GM12878 (cell line): ENCODE results near the gene POLRMT. TPM values are rescaled to one million over a fixed set of nuclear protein-coding genes. Genes with fewer than 3 reads are reported as not detected.

Source experiments
- ATAC-seq: fragments of 200-7000 bp; cut with Tn5 transposase; 3 replicates; pipeline ENCODE4 v1.9.1; 2020; ENCODE audit warnings: mild to moderate bottlenecking, moderate library complexity
- BruUV-seq: library from RNA; stranded (reverse); fragments of 400-500 nt; replicated peaks from 2 replicates; lab custom pipeline; 2021; lab: Mats Ljungman, UMichigan
- CTCF ChIA-PET: fragments of 300-600 bp; sonication (Branson Sonifier 250); formaldehyde crosslinking; extraction: SDS; loops from one replicate; lab custom pipeline; 2021; ENCODE audit warnings: inconsistent platforms; lab: Yijun Ruan, JAX
- POLR2A ChIA-PET: fragments of 350-600 bp; formaldehyde crosslinking; extraction: SDS; loops from one replicate; lab custom pipeline; 2021; ENCODE audit warnings: inconsistent platforms; lab: Charles Lee
- RAD21 ChIA-PET: fragments of 300-600 bp; sonication (Branson Sonifier 250); formaldehyde crosslinking; loops from one replicate; lab custom pipeline; 2023; ENCODE audit warnings: antibody characterized with exemption; ENCODE audit not compliant: unreplicated experiment; lab: Charles Lee
- SMC1A ChIA-PET: fragments of 300-600 bp; sonication (Branson Sonifier 250); formaldehyde crosslinking; loops from one replicate; lab custom pipeline; 2023; ENCODE audit not compliant: unreplicated experiment, uncharacterized antibody; lab: Charles Lee
- DNase-seq: peaks from one replicate; pipeline ENCODE4 v3.0.0-alpha.2; 2011; ENCODE audit warnings: low read depth, low spot score
- FAIRE-seq: peaks from 3 replicates; lab custom pipeline; 2011; peaks lifted over from hg19 to GRCh38; lab: Jason Lieb, UNC
- H2AFZ ChIP-seq: 2 replicates; pipeline ENCODE4 v1.6.0; 2011; ENCODE audit warnings: low read depth, low read length, control low read depth; ENCODE audit not compliant: control insufficient read depth
- H3K27ac ChIP-seq: 2 replicates; pipeline ENCODE4 v1.5.1; 2011; ENCODE audit warnings: control low read depth; ENCODE audit not compliant: control insufficient read depth, insufficient read depth
- H3K27me3 ChIP-seq, 2 experiments: replicated peaks in 1 of 2; 2 replicates each; pipeline versions ENCODE4 v1.6.0 to v1.6.1; 2011; ENCODE audit warnings: low read length in 1 of 2; ENCODE audit not compliant: control insufficient read depth in 2 of 2, insufficient read depth in 2 of 2
- H3K36me3 ChIP-seq, 2 experiments: 2 replicates each; pipeline ENCODE4 v1.5.1; 2011; ENCODE audit warnings: low read length in 1 of 2; ENCODE audit not compliant: control insufficient read depth in 2 of 2, insufficient read depth in 2 of 2
- H3K4me1 ChIP-seq: 2 replicates; pipeline ENCODE4 v1.6.1; 2011; ENCODE audit warnings: mild to moderate bottlenecking, low read length, moderate library complexity, mixed read lengths; ENCODE audit not compliant: control insufficient read depth, insufficient read depth
- H3K4me2 ChIP-seq: 2 replicates; pipeline ENCODE4 v1.6.0; 2011; ENCODE audit warnings: control low read depth; ENCODE audit not compliant: control insufficient read depth, insufficient read depth
- H3K4me3 ChIP-seq: fragments of 200-600 bp; sonication (generic); 2 replicates; pipeline ENCODE4 v1.5.1; 2016
- H3K79me2 ChIP-seq: 2 replicates; pipeline ENCODE4 v1.6.0; 2011; ENCODE audit warnings: low read length; ENCODE audit not compliant: control insufficient read depth, insufficient read depth
- H3K9ac ChIP-seq: 2 replicates; pipeline ENCODE4 v1.8.0; 2011; ENCODE audit warnings: low read length, control low read depth, mixed read lengths; ENCODE audit not compliant: control insufficient read depth, insufficient read depth
- H3K9me3 ChIP-seq: replicated peaks from 3 replicates; pipeline ENCODE4 v1.5.1; 2011; ENCODE audit warnings: mild to moderate bottlenecking, low read length; ENCODE audit not compliant: control insufficient read depth, insufficient read depth
- H4K20me1 ChIP-seq: 2 replicates; pipeline ENCODE4 v1.6.0; 2011; ENCODE audit not compliant: control insufficient read depth, insufficient read depth
- CHD4 ChIP-seq: fragments of 200-600 bp; sonication (generic); IDR thresholded peaks from 2 replicates; pipeline ENCODE4 v1.6.1; 2016; ENCODE audit warnings: mild to moderate bottlenecking
- IKZF1 ChIP-seq: fragments of 450-650 bp; conservative IDR thresholded peaks from 2 replicates; pipeline ENCODE4 v1.6.1; 2017; ENCODE audit warnings: antibody characterized with exemption, mild to moderate bottlenecking
- NFYA ChIP-seq: IDR thresholded peaks from 2 replicates; pipeline ENCODE4 v1.6.1; 2011; ENCODE audit warnings: low read depth, mild to moderate bottlenecking, low read length, improper control_type of control experiment, borderline replicate concordance
- SP1 ChIP-seq: IDR thresholded peaks from one replicate; pipeline ENCODE4 v1.6.1; 2011; ENCODE audit warnings: low read depth, low read length
- SREBF2 ChIP-seq: IDR thresholded peaks from 2 replicates; pipeline ENCODE4 v1.6.1; 2012; ENCODE audit warnings: mild to moderate bottlenecking, low read length
- YBX1 ChIP-seq: fragments of 450-650 bp; IDR thresholded peaks from 2 replicates; pipeline ENCODE4 v1.6.1; 2016; ENCODE audit warnings: antibody characterized with exemption
- WGBS: methylation state at CpG from one replicate; pipeline ENCODE4 v1.1.6; 2016; ENCODE audit warnings: low lambda C conversion rate; ENCODE audit not compliant: insufficient replicate concordance, insufficient coverage; ENCODE audit errors: missing lambda C conversion rate; 5-methylcytosine and 5-hydroxymethylcytosine counted together
- in situ Hi-C: fragments of 300-500 bp; cut with MboI; formaldehyde crosslinking; loops from 9 replicates; pipeline ENCODE4 v1.14.3; 2018; ENCODE audit warnings: mixed read lengths
- intact Hi-C: fragments of 100-400 bp; cut with micrococcal nuclease; formaldehyde crosslinking; loops from one replicate; pipeline ENCODE4 v1.14.2; 2022; ENCODE audit not compliant: unreplicated experiment
- polyA plus RNA-seq, 11 experiments: library from polyadenylated mRNA; depleted of rRNA in 4 of 11; unstranded in 6 of 11; stranded (reverse) in 5 of 11; fragments of >200 nt; fragmentation: Nextera tagmentation in 4 of 11; fragmentation: Illumina TruSeq in 1 of 11; extraction: Ambion mirVana in 4 of 11; extraction: Trizol in 1 of 11; gene quantifications; 1 replicate in 1 of 11; 2 replicates in 10 of 11; pipeline versions ENCODE4 v1.2.1 to v1.2.3, GENCODE V29; 2011 to 2016; ENCODE audit warnings: inconsistent platforms in 2 of 11, missing spikeins in 2 of 11, low read depth in 1 of 11
- total RNA-seq, 4 experiments: library from RNA; depleted of rRNA in 3 of 4; stranded (reverse); fragments of >200 nt in 3 of 4; fragmentation: Illumina TruSeq in 1 of 4; extraction: Trizol in 1 of 4; gene quantifications; 2 replicates each; pipeline versions ENCODE4 v1.2.1 to v1.2.3, GENCODE V29; 2013 to 2021

POLRMT gene
- total and polyA plus RNA-seq, 10 of the 15 experiments (the other 5 are each of a cell fraction or from before 2014, with no cell fraction given) = 9.9 to 57.6 (median 34.6) TPM

GRCh38 chr19:575527-576506 lies 57.5 kb downstream of the POLRMT start:
- no peak for DNase-seq
- CTCF ChIA-PET = interaction anchor here (0.7 to 1.6 kb wide), 2 partner anchors 44 to 65 kb away, joined by 4 to 9 read pairs; partner anchors contain the start of gene CDC34
- Histone ChIP-seq H2AFZ (no peak overlapping the region), H3K4me2 (peak overlapping the region; percentile 62), H3K4me1 (peaks cover 3% of the 10 kb centered on the region; the same call in 1 of the 2 replicates), H3K27me3 (no peaks in the 10 kb centered on the region), H3K9me3 (no peaks in the 10 kb centered on the region), H3K79me2 (peaks cover 64% of the 10 kb centered on the region), H4K20me1 (0 out of 2 replicates have a peak, but pooled peaks cover 5% of the 10 kb centered on the region), H3K36me3 (peaks cover 0 to 29% of the 10 kb centered on the region in 2 experiments; a peak in 3 of 4 replicates), H3K9ac (no peak overlapping the region; the same call in 1 of the 2 replicates), H3K4me3 (peak overlapping the region; percentile 83), H3K27ac (no peak overlapping the region)
- in situ Hi-C loops = no loop called here
- BruUV-seq = no TSS peak
- POLR2A ChIA-PET = interaction anchor here (0.6 to 1.1 kb wide), 3 partner anchors 8 to 52 kb away, joined by 3 to 5 read pairs (median 5); no protein-coding TSS in a partner anchor
- RAD21 ChIA-PET = interaction anchor here (1.2 to 2.0 kb wide), 4 partner anchors 9 to 87 kb away, joined by 3 to 11 read pairs (median 7); partner anchors contain the start of genes CDC34 and RNF126
- ATAC-seq = no peak
- TF ChIP-seq NFYA (no peak), CHD4 (no peak), SP1 (no peak), IKZF1 (0 out of 2 replicates have a peak, but pooled peaks have one; percentile 14), SREBF2 (no peak), YBX1 (no peak)
- intact Hi-C loops = no loop called here
- WGBS = 59% methylated on average over 36 of the region's 38 CpGs
- FAIRE-seq = no peak
- SMC1A ChIA-PET = interaction anchor here (0.8 to 2.0 kb wide), 3 partner anchors 43 to 85 kb away, joined by 3 to 20 read pairs (median 4); partner anchors contain the start of gene CDC34
